ENCODE data around the gene YTHDC2. TPM values are rescaled to one million over a fixed set of nuclear protein-coding genes. Genes with fewer than 3 reads are reported as not detected.
"Not testable (repeated sequence)": the region's sequence is repeated elsewhere in the genome, so short reads cannot be mapped to it uniquely, and the experiment has no call there.

The YTHDC2 gene
- total RNA-seq, 1 donor from 2014 or later, result 37.7 TPM

GRCh38 chr5:113601423-113601822 lies 87.9 kb downstream of the YTHDC2 start:
- no peak for DNase-seq (ENCODE audit: low read depth)

- not testable (repeated sequence) for DNase-seq (ENCODE audit: low read depth)
Measured at GRCh38 chr5:113603246-113603645, 89.8 kb downstream of the YTHDC2 start.

GRCh38 chr5:113606298-113607134 lies 93.0 kb downstream of the YTHDC2 start:
- peak; percentile 19 for DNase-seq (ENCODE audit: low read depth)

GRCh38 chr5:113607361-113607760 lies 93.9 kb downstream of the YTHDC2 start:
- no peak for DNase-seq (ENCODE audit: low read depth)

- DNase-seq (ENCODE audit: low read depth), result no peak
Measured at GRCh38 chr5:113608113-113608596, 94.7 kb downstream of the YTHDC2 start.

GRCh38 chr5:113612060-113612496 lies 98.6 kb downstream of the YTHDC2 start:
- peak; percentile 57 for DNase-seq (ENCODE audit: low read depth)

GRCh38 chr5:113614191-113614590 lies 100.7 kb downstream of the YTHDC2 start:
- DNase-seq (ENCODE audit: low read depth), result peak; percentile 33

GRCh38 chr5:113615708-113616107 lies 102.2 kb downstream of the YTHDC2 start:
- DNase-seq (ENCODE audit: low read depth), result no peak

GRCh38 chr5:113617191-113617796 lies 103.8 kb downstream of the YTHDC2 start:
- no peak for DNase-seq (ENCODE audit: low read depth)

GRCh38 chr5:113632996-113633395 lies 119.5 kb downstream of the YTHDC2 start:
- no peak for DNase-seq (ENCODE audit: low read depth)

- no peak for DNase-seq (ENCODE audit: low read depth)
Measured at GRCh38 chr5:113634957-113635356, 121.5 kb downstream of the YTHDC2 start.

GRCh38 chr5:113641715-113642114 lies 128.2 kb downstream of the YTHDC2 start:
- no peak for DNase-seq (ENCODE audit: low read depth)

Other genes with a start within 250 kb of the YTHDC2 start
- 0.55 TPM in 1 of 2 replicates, not detected in the other for gene TSSK1B, start 78.7 kb upstream of the YTHDC2 start, total RNA-seq
- gene MCC, start 25.2 kb upstream of the YTHDC2 start, total RNA-seq, result 20.7 and 42.9 TPM in 2 replicates

Measured in renal cortical epithelial cell (primary cell).